HG03175 (cell line): ENCODE results near the gene STOM.

Experiments
- ATAC-seq: cut with Tn5 transposase; IDR thresholded peaks from one replicate; pipeline ENCODE4 v1.9.1; 2021; ENCODE audit warnings: mild to moderate bottlenecking, moderate library complexity; ENCODE audit not compliant: unreplicated experiment

STOM gene

DNA sequence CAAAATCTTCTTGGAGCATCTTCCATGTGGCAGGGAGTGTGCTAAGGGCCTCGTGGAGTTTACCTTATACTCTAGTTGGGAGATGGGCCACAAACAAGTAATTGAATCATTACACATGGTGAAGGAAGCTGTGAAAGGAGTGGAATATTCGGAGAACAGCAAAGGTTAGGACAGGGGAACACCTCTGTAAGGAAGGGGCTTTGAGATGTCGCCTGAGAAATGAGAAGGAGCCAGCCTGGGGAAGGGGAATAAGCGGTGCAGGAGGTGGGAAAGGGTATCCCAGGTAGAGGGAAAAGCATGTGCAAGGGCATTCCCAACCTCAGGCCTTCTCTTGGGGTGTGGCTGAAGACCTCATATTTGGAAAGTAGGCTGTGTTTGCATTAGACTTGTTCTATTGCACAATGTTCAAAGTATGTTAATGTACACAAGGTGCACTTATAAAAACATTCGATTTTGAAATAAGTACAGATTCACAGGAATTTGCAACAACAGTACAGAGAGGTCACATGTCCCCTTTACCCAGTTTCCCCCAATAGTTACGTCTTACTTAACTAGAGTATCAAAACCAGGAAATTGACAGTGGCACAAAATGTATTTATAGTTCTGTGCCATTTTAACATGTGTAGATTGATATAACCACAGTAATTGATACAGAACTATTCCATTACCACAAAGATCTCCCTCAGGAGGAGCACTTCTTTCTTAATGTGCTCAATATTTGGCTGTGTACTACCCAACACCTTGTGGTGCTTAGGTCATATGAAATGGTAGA, 2.4 kb upstream of the STOM start:
- no peak for ATAC-seq

DNA sequence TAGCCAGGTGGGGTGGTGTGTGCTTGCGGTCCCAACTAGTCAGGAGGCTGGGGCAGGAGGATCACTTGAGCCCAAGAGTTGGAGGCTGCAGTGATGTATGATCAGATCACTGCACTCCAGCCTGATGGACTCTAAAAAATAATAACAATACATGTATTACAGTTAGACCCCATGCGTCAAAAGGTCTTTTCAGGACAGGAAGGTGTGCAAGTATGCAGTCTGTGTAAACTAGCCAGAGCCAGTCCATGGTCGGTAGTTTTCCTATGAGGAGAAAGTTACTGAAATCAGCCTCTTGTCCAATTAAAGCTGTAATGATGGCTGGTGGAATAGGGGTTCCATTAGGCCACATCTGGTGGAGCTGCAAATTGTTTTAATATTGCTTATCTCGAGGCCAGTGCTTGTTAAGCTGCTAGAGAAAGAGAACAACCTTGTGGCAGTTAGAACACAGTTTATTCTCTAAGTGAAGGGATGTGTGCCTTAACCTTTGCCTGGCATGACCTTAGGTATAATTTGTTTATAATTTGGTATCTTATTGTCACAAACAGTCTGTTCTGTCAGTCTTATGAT, 1.5 kb upstream of the STOM start:
- ATAC-seq = no peak

DNA sequence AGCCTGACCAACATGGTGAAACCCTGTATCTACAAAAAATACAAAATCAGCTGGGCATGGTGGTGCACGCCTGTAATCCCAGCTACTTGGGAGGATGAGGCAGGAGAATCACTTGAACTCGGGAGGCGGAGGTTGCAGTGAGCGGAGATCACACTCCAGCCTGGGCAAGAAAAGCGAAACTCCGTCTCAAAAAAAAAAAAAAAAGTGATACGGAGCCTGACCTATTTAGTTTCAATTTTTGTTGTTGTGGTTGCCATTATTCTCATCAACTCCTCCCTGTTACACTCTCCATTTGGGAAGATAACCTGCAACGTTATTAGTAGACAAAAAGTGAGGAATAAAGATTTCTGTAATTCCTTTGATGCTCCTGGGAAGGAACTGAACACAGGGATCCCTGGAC, 1.3 kb downstream of the STOM start:
- ATAC-seq = no peak

DNA sequence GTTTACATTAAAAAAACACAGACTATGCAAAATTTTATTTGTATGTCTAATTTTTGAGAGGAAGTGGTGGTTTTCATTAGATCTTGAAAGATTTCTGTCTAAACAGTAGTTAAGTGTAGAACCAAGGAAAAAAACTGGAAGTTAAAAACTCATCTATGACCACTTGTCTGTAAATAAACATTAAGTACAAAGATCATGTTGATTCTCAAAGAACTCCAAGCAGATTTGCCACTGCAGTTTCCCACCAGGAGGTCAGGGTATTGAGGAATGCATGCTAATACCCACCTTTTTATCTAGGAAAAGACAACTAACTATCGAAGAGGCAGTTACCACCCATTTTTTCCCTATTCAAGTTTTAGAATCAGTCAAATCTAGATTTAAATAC, 1.9 kb downstream of the STOM start:
- no peak for ATAC-seq

DNA sequence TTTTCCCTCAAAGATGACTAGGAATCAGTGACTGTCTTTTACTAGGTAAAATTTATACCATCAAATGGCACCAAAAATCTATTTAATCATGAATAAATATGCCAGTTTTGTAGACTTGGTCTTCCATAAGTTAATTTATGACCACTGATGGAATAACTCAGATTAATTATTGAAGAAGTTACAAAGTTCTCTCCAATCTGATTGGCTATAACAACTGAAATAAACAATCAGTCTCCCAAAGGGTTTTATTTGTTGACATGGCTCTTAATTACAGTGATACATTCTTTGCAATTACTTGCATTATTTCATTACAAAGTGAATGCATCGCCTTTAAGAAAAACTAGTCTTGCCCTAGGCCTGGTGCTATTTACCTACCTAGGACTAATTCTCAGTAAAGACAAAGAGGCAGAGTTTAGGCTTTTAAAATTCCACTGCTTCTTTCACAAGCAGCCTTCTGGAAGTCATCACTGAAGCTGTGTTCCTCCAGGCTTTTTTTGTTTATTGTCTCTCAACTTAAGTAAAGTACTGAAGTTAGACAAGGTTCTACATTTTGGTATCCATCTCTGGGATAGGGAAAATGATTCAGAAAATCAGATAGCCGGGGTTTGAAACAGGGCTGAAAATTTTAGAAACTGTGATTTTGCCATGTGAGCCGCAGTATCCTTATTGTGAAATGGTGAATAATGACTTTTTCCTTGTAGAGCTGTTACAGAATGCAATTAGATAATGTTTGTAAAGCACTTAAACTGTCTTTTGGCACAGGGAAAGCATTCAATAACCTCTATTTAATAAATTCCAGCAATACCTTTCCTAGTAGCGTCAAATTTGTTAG, 2.5 kb downstream of the STOM start:
- no peak for ATAC-seq

DNA sequence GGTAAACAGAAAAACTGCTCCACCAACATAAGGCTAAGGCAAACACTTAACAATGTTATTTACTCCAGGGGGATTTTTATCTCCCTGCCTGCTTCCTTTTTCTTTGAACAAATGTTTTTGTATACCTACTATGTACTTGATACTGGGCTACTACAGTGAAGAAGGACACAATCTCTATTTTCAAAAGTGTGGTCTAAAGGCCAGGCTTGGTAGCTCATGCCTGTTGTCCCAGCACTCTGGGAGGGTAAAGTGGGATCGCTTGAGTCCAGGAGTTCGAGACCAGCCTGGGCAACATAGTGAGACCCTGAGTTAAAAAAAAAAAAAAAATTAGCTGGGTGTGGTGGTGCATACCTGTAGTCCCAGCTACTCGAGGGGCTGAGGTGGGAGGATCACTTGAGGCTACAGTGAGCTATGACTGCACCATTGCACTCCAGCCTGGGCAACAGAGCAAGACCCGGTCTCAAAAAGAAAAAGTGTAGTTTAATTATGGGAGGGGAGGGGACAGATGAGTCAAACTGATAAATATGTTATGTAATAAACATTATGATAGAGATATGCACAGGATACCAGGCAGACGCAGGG, 3.3 kb downstream of the STOM start:
- ATAC-seq = no peak

DNA sequence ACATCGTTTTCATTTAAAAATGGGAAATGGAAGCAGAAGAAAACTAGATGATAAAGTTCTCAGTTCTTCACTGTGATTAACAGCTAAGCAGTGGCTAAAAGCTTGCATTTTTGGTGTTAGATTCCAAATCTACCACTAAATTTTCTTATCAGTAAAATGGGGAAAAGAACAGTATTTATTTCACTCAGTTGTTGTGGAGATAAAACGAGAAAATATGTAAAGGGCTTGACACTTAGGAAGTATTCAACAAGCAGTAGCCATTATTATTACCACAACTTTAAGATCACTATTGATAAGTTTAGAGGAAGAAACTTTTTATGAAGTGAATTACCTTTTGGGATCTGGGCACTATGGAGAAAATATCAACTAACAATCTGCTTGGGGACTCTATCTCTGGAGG, 4.5 kb downstream of the STOM start:
- ATAC-seq = no peak

DNA sequence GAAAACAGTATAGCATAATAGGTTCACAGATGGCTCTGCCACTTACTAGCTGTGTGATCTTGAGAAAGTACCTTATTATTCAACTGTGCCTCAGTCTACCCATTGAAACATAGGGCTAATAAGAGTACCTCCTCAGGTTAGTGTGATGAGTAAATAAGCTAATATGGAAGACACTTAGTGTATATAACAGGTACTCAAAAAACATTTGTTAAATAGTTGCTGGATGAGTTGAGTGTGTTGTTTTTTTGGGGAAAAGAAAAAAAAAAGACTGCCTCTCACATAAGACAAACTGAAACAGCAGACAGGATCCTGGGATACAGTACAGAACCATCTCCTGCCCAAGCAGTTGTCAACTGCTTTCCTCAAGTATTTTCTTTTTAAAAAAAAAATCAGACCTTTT, 5.2 kb downstream of the STOM start:
- no peak for ATAC-seq

DNA sequence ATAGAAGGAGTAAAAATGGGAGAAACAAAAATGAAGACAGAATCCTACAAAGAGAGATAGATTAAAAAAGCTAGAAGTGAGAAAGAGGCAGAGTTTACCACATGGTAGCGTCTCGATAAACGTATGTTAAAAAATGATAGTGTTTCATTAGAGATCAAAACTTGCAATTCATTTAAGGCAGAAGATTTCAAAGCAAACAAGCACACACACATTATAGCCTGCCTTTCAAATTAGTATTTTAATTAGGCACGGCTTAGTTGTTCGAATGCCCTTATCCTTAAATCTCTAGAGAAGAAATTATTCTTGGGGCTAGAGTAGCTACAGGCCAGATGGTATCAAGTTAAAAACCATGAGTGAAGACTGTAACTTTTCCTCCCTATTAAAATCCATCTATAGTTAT, 6.0 kb downstream of the STOM start:
- no peak for ATAC-seq

DNA sequence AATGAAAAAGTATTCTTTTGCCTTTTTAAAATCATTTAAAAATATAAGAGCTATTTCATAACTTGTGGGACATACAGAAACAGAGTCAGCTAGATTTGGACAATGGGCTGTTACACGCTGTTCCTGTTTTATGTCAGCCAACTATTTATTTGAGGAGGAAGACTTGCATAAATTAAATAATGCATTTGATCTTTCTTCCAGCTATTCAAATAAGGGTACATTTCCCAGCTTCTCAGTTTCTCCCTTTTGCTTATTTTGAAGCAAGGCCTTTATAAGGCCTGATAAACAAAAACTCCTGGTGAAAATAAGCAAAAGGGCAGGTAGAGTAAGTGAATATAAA, 6.5 kb downstream of the STOM start:
- no peak for ATAC-seq

DNA sequence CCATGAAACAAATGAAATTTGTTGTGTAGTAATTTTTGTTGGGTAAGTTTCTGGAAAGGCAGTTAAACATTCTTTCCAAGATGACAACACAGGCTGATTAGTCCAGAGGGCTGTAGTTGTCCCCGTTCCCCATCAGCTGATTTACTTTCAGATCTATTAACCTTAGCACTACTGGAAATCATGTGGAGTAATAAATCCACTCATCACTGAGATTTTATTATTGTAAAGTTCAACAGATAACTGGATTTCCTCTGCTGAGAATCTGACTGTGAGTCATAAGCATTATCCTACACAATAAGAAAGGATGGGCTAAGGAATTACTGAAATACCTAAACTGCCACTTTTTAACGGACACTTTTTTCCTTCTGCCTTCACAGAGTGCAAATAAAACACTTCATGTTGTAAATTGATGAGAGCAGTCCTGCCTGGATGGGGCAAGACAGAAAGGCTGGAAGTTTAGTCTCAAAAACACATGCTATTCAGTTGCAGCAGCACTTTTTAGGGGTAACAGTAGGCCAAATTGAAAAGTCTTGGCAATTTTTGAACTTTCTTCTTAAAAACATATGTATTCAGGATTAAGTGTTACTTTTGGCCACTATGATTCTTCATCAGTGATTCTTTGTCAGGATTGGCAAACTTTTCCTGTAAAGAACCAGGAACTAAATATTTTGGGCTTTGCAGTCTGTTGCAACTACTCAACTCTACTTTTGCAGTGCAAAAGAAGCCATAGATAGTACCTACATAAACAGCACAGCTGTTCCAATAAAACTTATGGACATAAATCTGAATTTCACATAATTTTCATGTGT, 7.0 kb downstream of the STOM start:
- ATAC-seq = no peak

DNA sequence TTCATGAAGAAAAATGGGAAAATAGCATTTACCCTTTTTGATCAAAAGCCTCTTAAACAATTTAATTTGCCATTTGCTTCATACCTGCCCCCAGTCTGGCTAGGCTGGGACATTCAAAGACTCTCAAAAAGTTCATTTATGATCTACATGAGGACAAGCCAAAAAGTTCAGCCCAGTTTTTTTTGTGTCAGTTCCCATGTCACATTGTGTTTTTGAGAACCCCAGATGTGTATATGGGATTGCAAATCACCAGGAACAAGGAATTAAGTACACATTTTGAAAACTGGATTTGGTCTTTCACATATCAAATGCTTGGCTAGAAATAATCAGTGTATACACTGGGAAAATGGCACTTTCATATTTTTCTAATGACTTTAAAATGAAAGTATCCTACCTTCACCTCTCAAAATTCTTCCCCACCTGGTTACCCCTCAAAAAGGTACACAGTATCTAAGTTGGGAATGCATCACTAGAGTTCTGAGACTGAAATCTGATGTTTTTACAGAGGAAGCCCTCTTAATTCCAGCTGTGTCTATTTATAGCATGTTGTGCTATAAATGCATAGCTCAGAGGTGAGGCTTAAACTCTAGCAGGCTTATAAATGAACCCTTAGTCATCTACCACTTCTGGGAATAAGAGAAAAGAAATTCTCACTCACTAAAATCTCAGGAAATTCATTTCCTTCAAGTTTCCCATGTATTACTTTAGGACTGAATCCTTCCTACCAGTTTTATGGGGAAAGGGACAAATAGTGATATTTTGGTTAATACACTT, 9.3 kb downstream of the STOM start:
- no peak for ATAC-seq

DNA sequence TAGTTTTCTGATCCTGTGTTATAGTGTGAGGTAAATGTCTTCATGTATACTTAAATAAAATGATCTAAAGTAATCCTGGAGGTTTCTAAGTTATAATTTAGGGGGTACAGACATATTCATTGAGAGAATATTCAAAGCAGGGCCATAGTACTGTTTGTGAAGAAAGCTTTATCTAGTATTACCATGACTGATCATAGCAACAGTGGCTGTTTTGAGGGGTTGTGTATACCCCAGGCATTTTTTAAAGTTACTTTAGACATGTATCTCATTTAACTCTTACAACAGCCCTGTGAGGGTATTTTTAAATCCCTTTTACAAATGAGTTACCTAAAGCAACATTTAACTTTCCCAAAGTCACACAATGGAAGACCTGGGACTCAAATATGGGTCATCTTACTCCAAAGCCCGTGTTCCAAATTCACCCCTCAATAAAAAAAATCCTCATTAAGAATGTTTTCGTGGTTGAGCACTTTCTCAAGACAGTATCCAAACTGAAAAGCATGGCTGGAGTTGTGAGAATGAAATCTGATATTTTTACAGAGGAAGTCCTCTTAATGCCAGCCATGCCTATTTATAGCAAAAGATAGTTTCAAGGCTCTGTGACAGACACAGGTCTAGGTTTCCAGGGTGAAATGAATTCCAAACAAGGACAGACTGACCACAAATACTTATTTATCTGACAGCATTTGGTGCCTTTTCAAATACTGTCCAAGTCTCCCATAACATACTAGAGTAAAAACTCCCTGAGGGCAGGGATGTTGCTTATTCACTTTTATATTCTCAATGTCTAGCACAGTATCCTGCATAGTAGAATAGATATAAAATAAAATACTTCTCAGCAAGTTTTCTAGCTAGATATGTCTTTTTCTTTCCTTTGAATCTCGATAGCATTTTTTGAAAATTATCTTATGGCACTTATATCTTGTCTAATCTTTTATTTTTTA, 10.4 kb downstream of the STOM start:
- no peak for ATAC-seq

DNA sequence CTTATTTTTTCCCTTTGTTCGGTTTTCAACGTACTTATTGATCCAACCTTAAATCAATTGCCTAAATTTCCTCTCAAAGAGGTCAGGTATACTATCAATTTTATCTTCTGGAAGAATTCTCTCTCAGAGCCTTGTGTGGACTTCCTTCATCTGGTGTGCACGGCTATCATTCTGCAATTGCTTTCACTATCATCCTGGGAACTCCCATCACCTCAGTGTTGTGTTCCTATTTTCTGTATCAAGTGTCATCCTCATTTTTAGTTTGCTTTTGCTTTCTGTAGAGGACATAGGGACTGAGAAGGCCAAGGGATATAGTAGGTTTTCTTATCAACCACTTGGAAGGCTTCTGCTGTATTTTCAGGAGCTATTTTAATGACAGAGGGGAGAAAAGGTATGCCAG, 11.3 kb downstream of the STOM start:
- ATAC-seq = no peak

DNA sequence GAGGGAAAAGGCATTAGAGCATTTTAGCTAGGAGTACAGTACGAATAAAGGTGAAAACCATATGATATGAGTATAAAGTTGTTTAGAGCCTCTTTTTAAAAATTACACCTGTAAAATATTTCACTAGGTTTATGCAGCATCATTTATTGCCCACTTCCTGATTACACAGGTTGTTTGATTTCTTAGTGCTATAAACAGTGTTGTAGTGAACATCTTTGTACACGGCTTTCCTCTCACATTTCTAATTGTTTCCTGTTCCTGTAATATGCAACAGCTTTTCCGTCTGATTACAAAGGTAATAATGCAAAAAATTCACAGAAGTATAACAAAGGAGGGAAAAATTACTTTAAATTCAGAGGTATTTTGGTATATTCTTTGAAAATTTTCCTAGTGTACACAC, 13.0 kb downstream of the STOM start:
- ATAC-seq = no peak

DNA sequence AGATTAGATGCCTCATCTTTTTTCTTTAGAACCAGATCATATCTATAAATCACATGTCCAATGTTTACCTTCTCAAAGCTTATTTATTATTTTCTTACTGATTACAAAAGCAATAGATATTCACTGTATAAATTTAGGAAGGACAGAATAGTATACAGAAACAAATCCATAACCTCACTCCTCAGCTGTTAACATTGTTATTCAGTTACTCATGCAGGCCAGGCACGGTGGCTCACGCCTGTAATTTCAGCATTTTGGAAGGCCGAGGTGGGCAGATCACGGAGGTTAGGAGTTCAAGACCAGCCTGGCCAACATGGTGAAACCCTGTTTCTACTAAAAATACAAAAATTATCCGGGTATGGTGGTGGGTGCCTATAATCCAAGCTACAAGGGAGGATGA, 15.3 kb downstream of the STOM start:
- no peak for ATAC-seq

DNA sequence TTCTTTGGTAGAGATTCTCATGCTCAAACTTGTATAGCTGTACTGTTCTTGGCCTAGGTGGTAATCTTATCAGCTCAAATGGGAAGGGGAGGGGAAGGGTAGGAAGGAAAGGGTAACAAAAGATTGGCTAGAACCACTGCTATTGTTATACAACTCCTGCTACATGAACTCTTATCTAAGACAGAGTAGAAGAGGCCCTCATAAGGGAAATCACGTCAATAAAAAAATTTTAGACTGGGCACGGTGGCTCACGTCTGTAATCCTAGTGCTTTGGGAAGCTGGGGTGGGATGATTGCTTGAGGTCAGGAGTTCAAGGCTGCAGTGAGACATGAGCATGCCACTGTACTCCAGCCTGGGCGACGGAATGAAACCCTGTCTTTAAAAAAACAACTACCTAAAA, 15.9 kb downstream of the STOM start:
- no peak for ATAC-seq

DNA sequence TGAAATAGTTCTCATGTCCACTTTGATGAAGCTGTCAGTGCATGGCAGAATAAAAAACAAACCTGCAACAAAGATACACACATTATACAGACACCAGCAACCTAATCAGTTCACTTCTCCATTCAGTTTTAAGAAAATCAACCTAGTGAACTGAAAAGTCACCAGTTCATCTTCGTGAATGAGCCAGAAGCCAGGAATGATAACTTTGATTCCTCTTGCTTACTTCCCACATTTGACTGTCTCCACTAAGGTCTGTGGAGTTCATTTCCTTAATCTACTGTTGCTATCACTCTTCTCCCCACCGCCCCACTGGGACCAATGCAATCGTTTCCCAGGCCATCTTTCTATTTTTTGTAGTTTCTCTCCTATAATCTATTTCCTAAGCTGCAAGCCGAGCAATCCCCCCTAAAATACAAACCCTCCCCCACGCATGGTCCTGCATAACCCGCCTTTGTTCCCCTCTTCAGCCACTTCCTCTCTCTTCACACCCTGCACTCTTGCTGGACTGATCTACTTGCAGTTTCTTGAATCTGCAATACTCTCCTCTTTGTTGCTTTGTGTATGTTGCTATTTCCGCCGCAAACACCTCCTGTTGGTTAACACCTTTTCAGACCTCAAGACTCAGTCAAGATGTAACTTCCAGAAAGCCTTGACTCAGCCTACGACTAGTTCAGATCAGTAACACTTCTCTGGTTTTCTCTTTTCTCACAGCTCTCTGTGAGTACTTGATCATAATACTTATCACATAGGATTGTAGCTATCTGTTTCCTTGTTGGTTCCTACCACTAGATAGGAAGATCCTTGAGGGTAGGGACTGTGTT, 16.6 kb downstream of the STOM start:
- ATAC-seq = peak; percentile 98
